ENCODE data around the gene TEX26.

TEX26 gene

DNA sequence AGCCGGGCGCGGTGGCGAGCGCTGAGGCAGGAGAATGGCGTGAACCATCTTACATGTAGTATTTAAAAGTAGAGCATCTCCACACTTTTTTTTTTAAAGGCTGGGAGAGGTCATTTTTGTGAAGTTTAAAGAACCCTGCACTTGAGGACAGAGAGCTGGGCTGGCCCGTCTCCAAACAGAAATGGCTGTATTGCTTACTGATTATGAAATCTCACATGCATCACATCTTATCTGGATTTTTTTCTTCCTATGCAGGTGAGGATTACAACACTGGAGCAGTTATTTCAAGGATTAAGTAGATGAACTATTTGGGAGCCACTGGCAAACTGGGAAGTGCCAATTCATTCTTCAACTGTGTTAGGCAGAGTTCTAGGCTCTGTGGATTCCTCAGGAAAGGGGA lies 59.5 kb downstream of the TEX26 start:
- no peaks in the 10 kb centered on the region for H3K9me3 ChIP-seq (ENCODE audit: control insufficient read depth, insufficient read depth, low read depth, low read length)
- no peak for TF ChIP-seq ZSCAN4 (tag by site-specific recombination; IDR thresholded peaks at IDR 0.05)
- TF ChIP-seq ZNF645 (tag by site-specific recombination; IDR thresholded peaks at IDR 0.05), result no peak
- no peak for TF ChIP-seq ZNF488 (tag by site-specific recombination; IDR thresholded peaks at IDR 0.05)
- TF ChIP-seq ZNF629 (tag by site-specific recombination; IDR thresholded peaks at IDR 0.05), result no peak
- TF ChIP-seq ZNF510 (tag by site-specific recombination; IDR thresholded peaks at IDR 0.05; ENCODE audit: insufficient replicate concordance), result no peak
- no peak for TF ChIP-seq ZNF23 (tag by site-specific recombination; IDR thresholded peaks at IDR 0.05; ENCODE audit: borderline replicate concordance)
- no peak for TF ChIP-seq ZNF214 (tag by site-specific recombination; IDR thresholded peaks at IDR 0.05; ENCODE audit: borderline replicate concordance)
- no peak for TF ChIP-seq IKZF3 (tag by site-specific recombination; IDR thresholded peaks at IDR 0.05)
- no peak for TF ChIP-seq WT1 (tag by site-specific recombination; IDR thresholded peaks at IDR 0.05)
- no peak for TF ChIP-seq SETDB1 (IDR thresholded peaks at IDR 0.05; ENCODE audit: insufficient read length, low read length)
- TF ChIP-seq ZBTB44 (tag by site-specific recombination; IDR thresholded peaks at IDR 0.05), result no peak
- TF ChIP-seq, protein P1, sequence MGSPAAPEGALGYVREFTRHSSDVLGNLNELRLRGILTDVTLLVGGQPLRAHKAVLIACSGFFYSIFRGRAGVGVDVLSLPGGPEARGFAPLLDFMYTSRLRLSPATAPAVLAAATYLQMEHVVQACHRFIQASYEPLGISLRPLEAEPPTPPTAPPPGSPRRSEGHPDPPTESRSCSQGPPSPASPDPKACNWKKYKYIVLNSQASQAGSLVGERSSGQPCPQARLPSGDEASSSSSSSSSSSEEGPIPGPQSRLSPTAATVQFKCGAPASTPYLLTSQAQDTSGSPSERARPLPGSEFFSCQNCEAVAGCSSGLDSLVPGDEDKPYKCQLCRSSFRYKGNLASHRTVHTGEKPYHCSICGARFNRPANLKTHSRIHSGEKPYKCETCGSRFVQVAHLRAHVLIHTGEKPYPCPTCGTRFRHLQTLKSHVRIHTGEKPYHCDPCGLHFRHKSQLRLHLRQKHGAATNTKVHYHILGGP (tag by site-specific recombination; IDR thresholded peaks at IDR 0.05), result no peak
- TF ChIP-seq, protein P2, sequence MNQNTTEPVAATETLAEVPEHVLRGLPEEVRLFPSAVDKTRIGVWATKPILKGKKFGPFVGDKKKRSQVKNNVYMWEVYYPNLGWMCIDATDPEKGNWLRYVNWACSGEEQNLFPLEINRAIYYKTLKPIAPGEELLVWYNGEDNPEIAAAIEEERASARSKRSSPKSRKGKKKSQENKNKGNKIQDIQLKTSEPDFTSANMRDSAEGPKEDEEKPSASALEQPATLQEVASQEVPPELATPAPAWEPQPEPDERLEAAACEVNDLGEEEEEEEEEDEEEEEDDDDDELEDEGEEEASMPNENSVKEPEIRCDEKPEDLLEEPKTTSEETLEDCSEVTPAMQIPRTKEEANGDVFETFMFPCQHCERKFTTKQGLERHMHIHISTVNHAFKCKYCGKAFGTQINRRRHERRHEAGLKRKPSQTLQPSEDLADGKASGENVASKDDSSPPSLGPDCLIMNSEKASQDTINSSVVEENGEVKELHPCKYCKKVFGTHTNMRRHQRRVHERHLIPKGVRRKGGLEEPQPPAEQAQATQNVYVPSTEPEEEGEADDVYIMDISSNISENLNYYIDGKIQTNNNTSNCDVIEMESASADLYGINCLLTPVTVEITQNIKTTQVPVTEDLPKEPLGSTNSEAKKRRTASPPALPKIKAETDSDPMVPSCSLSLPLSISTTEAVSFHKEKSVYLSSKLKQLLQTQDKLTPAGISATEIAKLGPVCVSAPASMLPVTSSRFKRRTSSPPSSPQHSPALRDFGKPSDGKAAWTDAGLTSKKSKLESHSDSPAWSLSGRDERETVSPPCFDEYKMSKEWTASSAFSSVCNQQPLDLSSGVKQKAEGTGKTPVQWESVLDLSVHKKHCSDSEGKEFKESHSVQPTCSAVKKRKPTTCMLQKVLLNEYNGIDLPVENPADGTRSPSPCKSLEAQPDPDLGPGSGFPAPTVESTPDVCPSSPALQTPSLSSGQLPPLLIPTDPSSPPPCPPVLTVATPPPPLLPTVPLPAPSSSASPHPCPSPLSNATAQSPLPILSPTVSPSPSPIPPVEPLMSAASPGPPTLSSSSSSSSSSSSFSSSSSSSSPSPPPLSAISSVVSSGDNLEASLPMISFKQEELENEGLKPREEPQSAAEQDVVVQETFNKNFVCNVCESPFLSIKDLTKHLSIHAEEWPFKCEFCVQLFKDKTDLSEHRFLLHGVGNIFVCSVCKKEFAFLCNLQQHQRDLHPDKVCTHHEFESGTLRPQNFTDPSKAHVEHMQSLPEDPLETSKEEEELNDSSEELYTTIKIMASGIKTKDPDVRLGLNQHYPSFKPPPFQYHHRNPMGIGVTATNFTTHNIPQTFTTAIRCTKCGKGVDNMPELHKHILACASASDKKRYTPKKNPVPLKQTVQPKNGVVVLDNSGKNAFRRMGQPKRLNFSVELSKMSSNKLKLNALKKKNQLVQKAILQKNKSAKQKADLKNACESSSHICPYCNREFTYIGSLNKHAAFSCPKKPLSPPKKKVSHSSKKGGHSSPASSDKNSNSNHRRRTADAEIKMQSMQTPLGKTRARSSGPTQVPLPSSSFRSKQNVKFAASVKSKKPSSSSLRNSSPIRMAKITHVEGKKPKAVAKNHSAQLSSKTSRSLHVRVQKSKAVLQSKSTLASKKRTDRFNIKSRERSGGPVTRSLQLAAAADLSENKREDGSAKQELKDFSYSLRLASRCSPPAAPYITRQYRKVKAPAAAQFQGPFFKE (tag by site-specific recombination; IDR thresholded peaks at IDR 0.05; ENCODE audit: borderline replicate concordance), result no peak
- no peak for TF ChIP-seq KLF1 (tag by site-specific recombination; IDR thresholded peaks at IDR 0.05)
- no peak for TF ChIP-seq ZNF155 (tag by site-specific recombination; IDR thresholded peaks at IDR 0.05)
- TF ChIP-seq ZNF473 (tag by site-specific recombination; IDR thresholded peaks at IDR 0.05), result no peak
- H3K4me3 ChIP-seq (ENCODE audit: low read depth, low read length), result no peak overlapping the region
- POLR2A ChIA-PET, result no interaction called here
- H3K36me3 ChIP-seq (ENCODE audit: control insufficient read depth in 2 of 2, insufficient read depth in 1 of 2, low read length in 2 of 2), result no peaks in the 10 kb centered on the region
- no peaks in the 10 kb centered on the region for H3K4me1 ChIP-seq (ENCODE audit: control insufficient read depth, insufficient read depth, low read length)
- CTCF ChIA-PET, result interaction anchor here (0.6 kb wide), 2 partner anchors 16 to 291 kb away, joined by 3 to 4 read pairs; no protein-coding TSS in a partner anchor
- H3K27ac ChIP-seq (ENCODE audit: extremely low read depth, low read depth, low read length), result no peak overlapping the region
